NCI-H1694 (cell line): ENCODE data around the gene PDE6A.

Source experiments
- DNase-seq: peaks from one replicate; lab custom pipeline; 2025; lab: John Stamatoyannopoulos, UW

The PDE6A gene

DNA sequence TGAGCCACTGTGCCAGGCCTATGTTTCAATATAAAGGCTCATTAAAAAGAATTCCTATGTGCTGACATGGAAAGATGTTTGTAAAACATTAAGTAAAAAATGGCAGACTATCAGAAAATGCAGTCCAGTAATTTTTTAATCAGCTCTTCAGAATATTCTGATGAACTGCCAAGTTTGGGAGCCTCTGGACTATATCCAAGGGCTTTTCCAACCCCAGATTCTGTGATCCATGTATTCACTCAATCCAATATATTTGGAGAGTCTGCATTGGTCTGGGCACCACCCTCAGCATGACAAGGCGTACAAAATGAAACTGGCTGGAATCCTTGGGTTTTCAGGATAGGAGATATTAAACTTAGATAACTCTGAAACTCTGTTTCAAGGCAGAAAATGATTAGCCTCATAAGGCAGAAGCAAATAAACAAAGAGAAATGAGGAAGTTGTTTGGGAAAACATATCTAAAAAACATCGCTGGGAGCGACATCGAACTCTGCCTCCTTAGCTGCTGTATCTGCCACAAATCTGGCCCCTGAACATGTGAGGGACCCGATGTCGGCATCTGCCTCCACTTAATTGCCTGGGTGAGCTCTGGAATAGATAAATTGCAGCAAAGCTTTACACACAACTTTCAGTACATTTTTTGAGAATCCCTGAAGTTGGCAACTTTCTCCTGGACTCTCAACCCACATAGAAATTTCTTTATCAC lies 14.4 kb downstream of the PDE6A start:
- DNase-seq, result no peak

DNA sequence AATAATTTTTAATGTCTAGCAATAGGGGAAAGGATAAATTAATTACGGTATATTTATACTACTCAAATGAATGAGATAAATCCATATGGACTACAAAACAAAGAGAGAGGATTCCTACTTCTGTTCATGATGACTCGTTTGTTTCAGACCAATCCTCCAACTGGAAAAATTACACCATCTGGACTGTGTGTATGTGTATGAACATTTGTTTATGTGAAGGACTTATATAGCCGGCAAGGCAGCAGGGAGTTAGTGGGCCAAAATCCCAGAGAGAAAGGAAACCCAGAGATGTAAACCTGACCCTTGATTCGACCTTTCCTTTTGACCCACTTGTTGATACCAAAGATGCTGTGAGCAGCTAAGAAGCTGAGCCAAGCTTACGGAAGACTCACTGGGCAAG lies 20.1 kb downstream of the PDE6A start:
- no peak for DNase-seq

- no peak for DNase-seq
Observed at GRCh38 chr5:149922950-149923349, 21.6 kb downstream of the PDE6A start.

- no peak for DNase-seq
Observed at GRCh38 chr5:149921597-149921996, 23.0 kb downstream of the PDE6A start.

DNA sequence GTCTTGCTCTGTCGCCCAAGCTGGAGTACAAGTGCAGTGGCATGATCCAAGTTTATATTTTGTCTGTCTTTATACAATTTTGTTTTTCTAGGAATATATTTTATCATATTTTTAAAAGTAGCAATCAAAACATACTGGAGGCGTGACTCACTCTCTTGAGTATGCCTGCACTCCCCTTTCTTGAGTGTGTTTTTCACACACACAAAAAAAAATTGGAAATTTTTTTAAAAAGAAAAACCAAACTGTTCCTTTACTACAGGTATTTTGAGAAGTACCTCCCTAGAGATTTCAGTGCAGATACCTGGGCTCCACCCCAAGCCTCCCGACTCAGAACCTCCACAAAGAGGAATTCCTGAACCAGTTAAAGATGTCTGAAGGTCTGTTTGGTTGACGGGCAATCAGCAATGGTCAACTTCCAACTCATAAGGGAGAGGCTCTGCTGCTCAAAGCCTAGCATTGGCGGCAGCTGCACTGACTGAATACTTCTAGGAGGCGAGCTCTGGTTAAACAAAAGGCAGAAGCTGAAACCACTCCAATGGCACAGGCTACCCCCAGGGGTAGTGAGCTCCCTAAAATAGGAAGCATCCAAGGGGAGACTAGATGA lies 27.4 kb downstream of the PDE6A start:
- no peak for DNase-seq

DNA sequence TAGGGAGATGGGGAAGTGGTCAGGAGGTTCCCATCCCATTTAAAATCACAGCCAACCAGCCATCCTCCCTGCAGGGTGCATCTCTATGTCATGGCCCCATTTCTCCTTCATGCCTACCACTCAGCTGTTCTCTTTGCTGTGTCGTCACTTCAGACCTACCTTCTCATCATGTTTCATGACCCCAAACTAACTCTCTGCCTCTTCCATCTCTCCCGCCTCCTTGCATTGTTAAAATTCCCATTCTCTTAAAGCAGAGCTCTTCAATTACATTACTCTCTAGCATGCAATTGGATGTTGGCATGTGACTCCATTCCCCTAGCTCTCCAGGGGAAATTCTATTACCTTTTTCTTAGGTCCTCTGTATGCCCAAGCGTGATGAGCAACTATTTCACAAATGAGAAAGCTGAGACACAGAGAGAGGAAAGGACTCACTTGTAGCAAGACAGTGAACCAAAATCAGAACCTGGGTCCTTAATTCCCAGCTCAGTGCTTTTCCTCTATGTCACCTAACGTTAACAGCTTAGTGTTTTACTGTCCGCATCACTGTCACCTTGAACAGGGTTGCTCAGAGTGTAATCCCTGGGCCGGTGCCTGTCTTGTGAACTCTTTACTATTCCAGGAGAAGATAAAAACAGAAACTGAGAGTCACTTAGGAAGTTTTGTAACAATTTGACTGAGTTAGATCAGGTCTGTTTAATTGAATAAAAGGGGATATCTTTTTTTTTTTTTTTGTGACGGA lies 28.1 kb downstream of the PDE6A start:
- DNase-seq, result no peak

DNA sequence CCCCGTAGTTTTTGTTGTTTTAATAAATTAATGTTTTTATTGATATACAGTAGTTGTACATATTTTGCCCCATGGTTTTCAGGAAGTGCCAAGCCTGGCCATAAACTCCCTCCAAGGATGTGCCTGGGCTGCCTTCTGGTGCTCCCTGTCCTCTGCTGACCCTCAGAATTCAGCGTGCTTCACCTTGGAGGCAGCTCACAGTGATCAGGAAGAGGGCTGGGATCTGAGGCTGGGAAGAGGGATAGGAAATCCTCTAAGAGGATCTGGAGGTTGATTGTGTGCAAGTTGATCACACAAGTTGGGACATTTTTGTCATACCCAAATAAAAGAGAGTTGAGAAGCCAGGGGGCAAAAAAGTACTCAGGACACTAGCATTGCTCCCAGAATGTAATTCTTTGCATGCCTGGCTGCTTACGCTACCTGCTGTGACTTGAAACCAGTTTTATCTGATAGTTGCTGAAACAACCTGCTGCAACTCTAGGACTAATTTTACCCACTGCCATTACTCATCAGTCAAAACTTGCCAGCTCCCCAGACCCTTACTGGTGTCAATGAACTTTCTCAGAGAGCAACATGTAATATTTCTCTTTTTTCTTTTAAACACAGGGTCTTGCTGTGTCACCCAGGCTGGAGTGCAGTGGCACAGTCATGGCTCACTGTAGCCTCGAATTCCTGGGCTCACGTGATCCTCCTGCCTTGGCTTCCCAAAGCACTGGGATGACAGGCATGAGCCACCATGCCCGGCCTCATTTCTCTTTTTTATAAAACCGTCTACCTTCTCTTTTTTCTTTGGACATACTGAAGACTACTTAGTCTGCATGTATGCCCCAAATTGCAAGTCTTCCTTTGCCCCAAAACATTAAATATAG lies 29.0 kb downstream of the PDE6A start:
- no peak for DNase-seq

- DNase-seq, result no peak
Observed at GRCh38 chr5:149913436-149914419, 30.9 kb downstream of the PDE6A start.

DNA sequence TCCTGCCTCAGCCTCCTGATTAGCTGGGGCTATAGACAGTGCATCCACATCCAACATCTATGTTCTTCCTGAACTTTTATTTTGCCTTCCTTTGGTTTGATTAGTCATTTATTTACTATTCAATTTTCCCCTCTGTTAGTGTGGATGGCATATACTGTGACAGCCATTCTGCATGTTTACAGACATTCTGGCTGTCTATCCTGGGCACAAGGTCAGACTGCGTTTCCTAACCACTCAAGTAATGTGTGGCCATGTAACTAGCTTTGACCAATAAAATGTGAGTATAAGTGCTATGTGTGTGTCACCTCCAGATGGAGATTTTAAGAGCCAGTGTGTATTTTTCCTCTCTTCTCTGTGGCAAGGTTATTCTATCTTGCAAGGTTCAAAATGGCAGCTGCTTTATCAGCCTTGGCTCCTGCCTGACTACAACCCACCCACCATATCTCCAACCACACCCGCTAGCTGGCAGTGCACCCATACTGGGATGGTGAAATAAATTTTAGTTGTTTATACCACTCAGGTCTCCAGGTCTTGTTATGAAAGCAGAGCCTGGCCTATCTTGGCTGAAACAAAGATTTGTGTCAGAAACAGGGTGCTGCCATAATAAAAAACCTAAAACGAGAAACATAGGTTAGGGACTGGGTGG lies 32.2 kb downstream of the PDE6A start:
- DNase-seq, result no peak

- no peak for DNase-seq
Observed at GRCh38 chr5:149911031-149911430, 33.6 kb downstream of the PDE6A start.

GRCh38 chr5:149907828-149908227 lies 36.8 kb downstream of the PDE6A start:
- no peak for DNase-seq

DNA sequence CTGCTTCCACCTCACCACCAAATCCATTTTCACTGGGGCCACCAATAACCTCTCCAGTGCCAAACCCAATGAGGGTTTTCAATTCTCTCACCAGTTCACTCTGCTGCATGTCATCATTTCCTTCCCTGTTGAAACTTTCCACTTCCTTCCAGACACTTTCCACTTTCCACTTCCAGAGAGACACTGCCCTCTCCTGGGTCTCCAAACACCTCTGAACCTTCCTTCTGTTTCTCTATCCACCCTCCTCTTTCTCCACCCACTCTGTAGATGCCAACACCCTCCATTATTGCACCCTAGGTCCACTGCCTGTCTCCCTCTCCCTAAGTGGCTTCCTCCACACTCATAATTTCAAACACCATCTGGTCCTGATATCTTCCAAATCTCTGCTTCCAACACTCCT lies 39.6 kb downstream of the PDE6A start:
- DNase-seq, result no peak

GRCh38 chr5:149904293-149904886 lies 40.2 kb downstream of the PDE6A start:
- no peak for DNase-seq

DNA sequence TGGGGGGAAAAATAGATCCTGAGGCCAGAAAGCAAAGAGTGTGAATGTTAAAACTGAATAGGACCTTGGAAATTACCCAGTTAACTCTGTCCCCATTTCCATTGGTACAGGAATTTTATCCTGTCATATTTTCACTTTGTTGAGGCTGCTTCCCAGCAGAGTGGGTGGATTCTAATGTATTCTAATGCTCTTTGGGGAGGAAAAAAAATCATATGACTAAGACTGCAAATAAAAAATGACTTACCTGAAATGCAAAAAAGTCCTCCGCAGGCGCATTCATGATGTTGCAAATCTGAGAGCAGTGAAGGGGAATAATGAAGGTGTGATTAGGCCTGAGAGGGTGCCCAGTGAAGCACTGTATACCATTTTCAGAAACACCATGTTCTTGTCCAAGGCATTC lies 41.2 kb downstream of the PDE6A start:
- DNase-seq, result no peak

DNA sequence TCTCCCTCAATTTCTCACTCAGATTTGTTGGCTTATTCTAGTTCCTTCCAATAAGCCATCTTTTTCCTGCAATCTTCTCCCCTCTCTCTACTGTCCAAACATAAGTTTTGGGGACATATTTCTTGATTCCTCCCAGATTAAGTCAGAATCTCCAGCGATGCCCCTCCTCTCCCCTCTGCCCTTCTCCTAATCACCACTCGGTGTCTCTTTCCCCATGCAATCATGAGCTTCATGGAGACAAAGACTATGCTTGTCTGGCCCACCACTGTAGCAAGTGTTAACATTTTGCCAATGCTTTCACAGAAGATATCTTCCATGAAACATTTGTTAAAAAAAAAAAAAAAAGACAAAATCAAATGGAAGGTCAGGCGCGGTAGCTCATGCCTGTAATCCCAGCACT lies 42.4 kb downstream of the PDE6A start:
- no peak for DNase-seq

GRCh38 chr5:149901511-149901910 lies 43.1 kb downstream of the PDE6A start:
- DNase-seq, result no peak

- no peak for DNase-seq
Observed at GRCh38 chr5:149900390-149900789, 44.2 kb downstream of the PDE6A start.

DNA sequence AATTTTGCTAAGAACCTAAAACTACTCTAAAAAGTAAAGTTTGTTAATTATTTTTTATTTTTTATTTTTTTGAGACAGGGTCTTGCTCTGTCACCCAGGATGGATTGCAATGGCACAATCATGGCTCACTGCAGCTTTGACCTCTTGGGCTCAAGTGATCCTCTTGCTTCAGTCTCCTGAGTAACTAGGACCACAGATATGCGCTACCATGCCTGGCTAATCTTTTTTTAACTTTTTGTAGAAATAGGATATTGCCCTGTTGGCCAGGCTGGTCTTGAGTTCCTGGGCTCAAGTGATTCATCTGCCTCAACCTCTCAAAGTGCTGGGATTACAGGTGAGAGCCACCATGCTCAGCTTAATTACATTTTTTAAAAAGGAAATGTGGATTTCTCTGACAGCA lies 45.8 kb downstream of the PDE6A start:
- no peak for DNase-seq

- no peak for DNase-seq
Observed at GRCh38 chr5:149895416-149896345, 48.9 kb downstream of the PDE6A start.
